ENCODE data around the gene COX20. TPM values are rescaled to one million over a fixed set of nuclear protein-coding genes. Genes with fewer than 3 reads are reported as not detected.
"Not testable (repeated sequence)": the region's sequence is repeated elsewhere in the genome, so short reads cannot be mapped to it uniquely, and the experiment has no call there.

COX20 gene
- total RNA-seq, 1 donor from 2014 or later: 29.2 TPM

- no peak overlapping the region for H3K4me3 ChIP-seq (ENCODE audit: low read depth, low read length)
- TF ChIP-seq CTCF (conservative IDR thresholded peaks at IDR 0.05; ENCODE audit: low read depth, low read length): no peak
- DNase-seq (ENCODE audit: low read depth): no peak
These were observed 14.3 kb upstream of the COX20 start for GRCh38 chr1:244821134-244821533.

- no peak overlapping the region for H3K4me3 ChIP-seq (ENCODE audit: low read depth, low read length)
- no peak for DNase-seq (ENCODE audit: low read depth)
- no peak for TF ChIP-seq CTCF (conservative IDR thresholded peaks at IDR 0.05; ENCODE audit: low read depth, low read length)
These were observed 12.6 kb upstream of the COX20 start for GRCh38 chr1:244822878-244823277.

GRCh38 chr1:244826712-244827111, 8.7 kb upstream of the COX20 start:
- H3K4me3 ChIP-seq (ENCODE audit: low read depth, low read length): no peak overlapping the region
- TF ChIP-seq CTCF (conservative IDR thresholded peaks at IDR 0.05; ENCODE audit: low read depth, low read length): no peak
- no peak for DNase-seq (ENCODE audit: low read depth)

- no peak for TF ChIP-seq CTCF (conservative IDR thresholded peaks at IDR 0.05; ENCODE audit: low read depth, low read length)
- no peak overlapping the region for H3K4me3 ChIP-seq (ENCODE audit: low read depth, low read length)
- no peak for DNase-seq (ENCODE audit: low read depth)
These were observed 4.8 kb upstream of the COX20 start for GRCh38 chr1:244830639-244831038.

DNA sequence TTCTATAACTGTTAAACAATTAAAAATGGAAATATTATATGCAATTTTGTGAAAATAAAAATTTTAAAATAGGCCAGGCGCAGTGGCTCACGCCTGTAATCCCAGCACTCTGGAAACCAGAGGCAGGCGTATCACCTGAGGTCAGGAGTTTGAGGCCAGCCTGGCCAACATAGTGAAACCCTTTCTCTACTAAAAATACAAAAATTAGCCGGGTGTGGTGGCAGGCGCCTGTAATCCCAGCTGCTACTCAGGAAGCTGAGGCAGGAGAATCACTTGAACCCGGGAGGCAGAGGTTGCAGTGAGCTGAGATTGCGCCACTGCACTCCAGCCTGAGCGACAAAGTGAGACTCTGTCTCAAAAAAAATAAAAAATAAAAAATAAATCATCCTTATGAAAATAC, 2.2 kb upstream of the COX20 start:
- peak overlapping the region; percentile 58 for H3K4me3 ChIP-seq (ENCODE audit: low read depth, low read length)
- not testable (repeated sequence) for DNase-seq (ENCODE audit: low read depth)

GRCh38 chr1:244833734-244834542, 1.5 kb upstream of the COX20 start:
- peak; percentile 51 for DNase-seq (ENCODE audit: low read depth)
- H3K4me3 ChIP-seq (ENCODE audit: low read depth, low read length): peak overlapping the region; percentile 58
- TF ChIP-seq CTCF (conservative IDR thresholded peaks at IDR 0.05; ENCODE audit: low read depth, low read length): peak; percentile 29

- DNase-seq (ENCODE audit: low read depth): peak; percentile 40
- no peak for TF ChIP-seq CTCF (conservative IDR thresholded peaks at IDR 0.05; ENCODE audit: low read depth, low read length)
- peak overlapping the region; percentile 58 for H3K4me3 ChIP-seq (ENCODE audit: low read depth, low read length)
These were observed 749 bp upstream of the COX20 start for GRCh38 chr1:244834543-244835275.
